NCI-H2107 treated with DMSO at 0.1 percent for 48 hours (cell line): Measurements from ENCODE around the gene PAIP2.
"Not testable (repeated sequence)": the region's sequence is repeated elsewhere in the genome, so short reads cannot be mapped to it uniquely, and the experiment has no call there.

Experiments
- DNase-seq: peaks from one replicate; lab custom pipeline; 2025; ENCODE audit not compliant: unreplicated experiment; lab: John Stamatoyannopoulos, UW

Gene PAIP2

GRCh38 chr5:139341689-139342422 is at the start of gene PAIP2:
Gene PAIP2 (plus strand): TSS chr5:139341854. CDS start chr5:139363785, 21,931 bp downstream.
- DNase-seq = peak; percentile 81

GRCh38 chr5:139293202-139293506 is 48.5 kb upstream of the PAIP2 start:
- DNase-seq = no peak

- DNase-seq = peak; percentile 60
These were observed 47.9 kb upstream of the PAIP2 start, which contains the start of gene MATR3 for GRCh38 chr5:139293507-139294373. Gene MATR3 (plus strand): TSS chr5:139293740. CDS start chr5:139307416, 13,676 bp downstream.

- peak; percentile 56 for DNase-seq
These were observed 47.1 kb upstream of the PAIP2 start for GRCh38 chr5:139294374-139295165.

- no peak for DNase-seq
These were observed 46.2 kb upstream of the PAIP2 start for GRCh38 chr5:139295346-139296057.

- no peak for DNase-seq
These were observed 45.5 kb upstream of the PAIP2 start for GRCh38 chr5:139296198-139296597.

GRCh38 chr5:139296862-139297326 is 44.8 kb upstream of the PAIP2 start:
- DNase-seq = no peak

GRCh38 chr5:139297439-139298133 is 44.1 kb upstream of the PAIP2 start:
- DNase-seq = no peak

GRCh38 chr5:139298242-139298641 is 43.4 kb upstream of the PAIP2 start:
- DNase-seq = no peak

- DNase-seq = no peak
These were observed 42.2 kb upstream of the PAIP2 start for GRCh38 chr5:139299486-139299885.

- DNase-seq = no peak
These were observed 39.7 kb upstream of the PAIP2 start for GRCh38 chr5:139301808-139302499.

GRCh38 chr5:139304391-139305324 is 37.0 kb upstream of the PAIP2 start:
- DNase-seq = no peak

- no peak for DNase-seq
These were observed 35.5 kb upstream of the PAIP2 start for GRCh38 chr5:139306197-139306596.

GRCh38 chr5:139306628-139307379 is 34.9 kb upstream of the PAIP2 start:
- no peak for DNase-seq

GRCh38 chr5:139308797-139309196 is 32.9 kb upstream of the PAIP2 start:
- DNase-seq = no peak

- not testable (repeated sequence) for DNase-seq
These were observed 30.9 kb upstream of the PAIP2 start for GRCh38 chr5:139310715-139311186.

- peak; percentile 10 for DNase-seq
These were observed 29.6 kb upstream of the PAIP2 start for GRCh38 chr5:139312075-139312474.
